T-helper 2 cell treated with Interferon-gamma antibody and Interleukin-4, amounts not matched to agents 5 μg/mL and 100 μg/mL, for 36 hours (primary cell): ENCODE measurements around the gene LITAFD.

Experiments
- DNase-seq: peaks from one replicate; pipeline ENCODE4 v3.0.0; 2021; ENCODE audit warnings: low spot score
- H3K27ac Mint-ChIP-seq: one replicate; pipeline ENCODE4 v1.8.0; 2021; ENCODE audit warnings: mild to moderate bottlenecking, mixed read lengths
- H3K27me3 Mint-ChIP-seq: one replicate; pipeline ENCODE4 v1.8.0; 2021; ENCODE audit warnings: low read depth, mixed read lengths
- H3K36me3 Mint-ChIP-seq: one replicate; pipeline ENCODE4 v1.8.0; 2021; ENCODE audit warnings: low read depth, mixed read lengths
- H3K4me1 Mint-ChIP-seq: one replicate; pipeline ENCODE4 v1.8.0; 2021; ENCODE audit warnings: low read depth, mixed read lengths
- H3K4me3 Mint-ChIP-seq: one replicate; pipeline ENCODE4 v1.8.0; 2022; ENCODE audit warnings: mild to moderate bottlenecking, moderate library complexity, mixed read lengths
- H3K9me3 Mint-ChIP-seq: one replicate; pipeline ENCODE4 v1.8.0; 2021; ENCODE audit warnings: mixed read lengths

Gene LITAFD

DNA sequence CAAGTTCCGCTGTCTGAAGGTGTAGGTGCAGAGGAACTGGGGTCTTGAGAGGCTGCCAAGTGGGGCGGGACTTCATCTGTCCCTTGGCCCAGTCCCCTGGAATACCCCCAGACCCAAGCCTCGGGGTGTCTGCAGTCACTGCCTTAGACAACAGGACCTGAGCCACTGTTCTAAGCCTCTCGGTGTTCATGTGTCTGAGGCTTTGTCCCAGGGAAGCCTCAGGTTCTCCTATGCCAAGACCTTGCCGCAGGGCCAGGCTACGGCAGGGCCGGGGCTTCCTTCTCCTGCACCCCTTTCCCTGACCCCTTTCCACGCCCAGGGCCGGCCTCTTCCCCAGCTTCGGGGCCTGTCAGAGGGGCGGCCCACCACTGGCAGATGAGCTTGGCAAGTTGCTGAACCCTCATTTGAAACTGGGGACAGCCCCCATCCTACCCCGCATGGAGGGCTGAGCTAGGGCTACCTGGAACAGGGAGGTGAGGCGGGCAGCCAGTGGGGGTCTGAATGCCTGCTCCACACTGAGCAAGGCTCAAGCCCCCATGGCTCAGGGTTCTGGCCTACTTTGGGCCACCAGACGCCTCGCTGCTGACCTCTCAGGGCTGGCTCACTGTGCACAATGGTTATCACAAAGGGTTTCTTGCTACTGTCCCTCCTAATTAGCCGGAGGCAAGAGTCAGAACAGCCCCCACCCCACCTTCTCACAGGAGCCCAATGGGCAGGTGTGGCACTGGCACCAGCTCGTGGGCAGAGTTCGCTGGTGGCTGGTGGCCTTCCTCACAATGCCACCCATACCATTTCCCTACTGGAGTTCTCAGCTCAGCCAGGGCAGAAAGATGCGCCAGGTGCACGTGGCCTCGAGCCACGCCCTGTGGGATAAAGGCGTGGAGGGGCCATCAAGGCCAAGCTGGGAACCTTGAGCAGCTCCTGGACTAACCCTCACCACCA lies 7.1 kb downstream of the LITAFD start:
- Mint-ChIP-seq H3K4me1 (no peaks in the 10 kb centered on the region), H3K36me3 (peaks cover 33% of the 10 kb centered on the region), H3K9me3 (no peaks in the 10 kb centered on the region), H3K4me3 (no peak overlapping the region), H3K27ac (no peak overlapping the region), H3K27me3 (no peaks in the 10 kb centered on the region)
- no peak for DNase-seq

DNA sequence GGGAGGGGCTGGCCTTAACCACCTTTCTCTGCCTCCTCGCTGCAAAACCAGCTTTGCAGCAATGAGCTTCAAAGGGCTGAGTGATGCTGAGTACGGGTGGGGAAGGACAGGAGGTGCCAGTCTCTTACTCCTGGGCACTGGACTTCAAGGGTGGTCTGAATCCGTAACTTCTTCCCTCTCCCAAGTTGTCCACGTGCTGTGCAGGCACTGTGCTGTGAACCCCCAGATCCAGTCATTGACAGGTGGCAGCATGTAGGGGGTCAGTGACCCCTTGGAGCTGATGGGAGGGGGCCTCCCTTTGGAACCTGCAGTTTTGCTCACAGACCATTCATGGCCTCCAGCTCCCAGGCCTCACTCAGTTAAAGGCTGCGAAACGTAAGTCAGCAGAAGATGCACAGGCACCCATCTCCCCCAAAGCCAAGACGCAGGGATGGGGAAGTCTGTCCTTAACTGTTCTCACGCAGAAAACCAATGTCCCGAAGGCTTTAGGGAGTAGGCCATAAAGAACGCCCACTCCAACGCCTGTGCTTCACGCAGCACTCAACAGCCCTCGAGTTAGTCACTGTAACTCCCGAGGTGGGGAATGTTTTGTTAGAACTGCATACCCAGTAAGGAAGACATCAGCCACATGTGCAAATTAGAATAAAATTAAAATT lies 7.9 kb downstream of the LITAFD start:
- no peak for DNase-seq
- Mint-ChIP-seq H3K27me3 (no peaks in the 10 kb centered on the region), H3K4me3 (no peak overlapping the region), H3K36me3 (peaks cover 41% of the 10 kb centered on the region), H3K9me3 (no peaks in the 10 kb centered on the region), H3K4me1 (no peaks in the 10 kb centered on the region), H3K27ac (no peak overlapping the region)

DNA sequence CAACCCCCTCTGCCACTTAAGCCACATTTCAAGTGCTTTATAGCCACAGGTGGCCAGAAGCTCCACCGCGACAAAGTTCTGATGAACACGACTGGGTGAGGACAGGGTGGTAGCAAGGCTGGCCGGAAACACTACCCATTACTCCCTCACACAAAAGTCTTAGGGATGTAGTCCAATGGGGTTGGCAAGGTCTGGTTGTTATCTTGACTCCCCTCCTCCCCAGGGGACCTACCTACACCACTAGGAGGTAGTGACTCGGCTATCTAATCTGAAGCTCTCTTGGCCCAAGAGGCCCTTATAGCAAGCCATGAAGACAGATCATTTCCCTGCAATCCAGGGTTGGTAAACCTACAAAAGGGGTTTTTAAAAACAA lies 8.4 kb downstream of the LITAFD start:
- H3K4me1 Mint-ChIP-seq, result no peaks in the 10 kb centered on the region
- H3K4me3 Mint-ChIP-seq, result no peak overlapping the region
- H3K9me3 Mint-ChIP-seq, result no peaks in the 10 kb centered on the region
- peaks cover 46% of the 10 kb centered on the region for H3K36me3 Mint-ChIP-seq
- H3K27ac Mint-ChIP-seq, result no peak overlapping the region
- no peak for DNase-seq
- H3K27me3 Mint-ChIP-seq, result no peaks in the 10 kb centered on the region

DNA sequence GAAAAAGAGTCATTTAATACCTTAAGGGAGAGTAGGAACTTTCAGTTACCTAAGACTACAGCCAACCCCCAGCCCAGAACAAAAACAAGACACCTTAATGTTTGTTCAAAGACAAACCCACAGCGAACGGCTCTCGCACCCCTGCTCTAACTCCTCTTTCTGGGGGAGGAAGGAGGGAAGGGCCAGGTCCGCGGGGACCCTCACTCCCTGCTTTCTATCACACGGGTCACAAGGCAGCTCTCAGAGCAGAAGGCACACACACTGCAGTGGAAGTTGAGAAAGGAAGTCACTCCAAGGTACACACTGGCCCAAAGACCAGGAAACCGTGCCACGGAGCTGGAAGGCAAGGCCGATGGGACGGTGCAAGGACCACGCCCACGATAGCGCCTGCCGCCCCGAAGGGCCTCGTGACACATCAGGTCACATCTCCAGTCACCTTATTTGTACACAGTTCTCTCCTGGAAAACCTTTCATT lies 10.0 kb downstream of the LITAFD start:
- no peaks in the 10 kb centered on the region for H3K27me3 Mint-ChIP-seq
- H3K27ac Mint-ChIP-seq, result peak overlapping the region; percentile 26
- H3K4me3 Mint-ChIP-seq, result no peak overlapping the region
- H3K36me3 Mint-ChIP-seq, result peaks cover 52% of the 10 kb centered on the region
- H3K4me1 Mint-ChIP-seq, result no peaks in the 10 kb centered on the region
- no peak for DNase-seq
- no peaks in the 10 kb centered on the region for H3K9me3 Mint-ChIP-seq

DNA sequence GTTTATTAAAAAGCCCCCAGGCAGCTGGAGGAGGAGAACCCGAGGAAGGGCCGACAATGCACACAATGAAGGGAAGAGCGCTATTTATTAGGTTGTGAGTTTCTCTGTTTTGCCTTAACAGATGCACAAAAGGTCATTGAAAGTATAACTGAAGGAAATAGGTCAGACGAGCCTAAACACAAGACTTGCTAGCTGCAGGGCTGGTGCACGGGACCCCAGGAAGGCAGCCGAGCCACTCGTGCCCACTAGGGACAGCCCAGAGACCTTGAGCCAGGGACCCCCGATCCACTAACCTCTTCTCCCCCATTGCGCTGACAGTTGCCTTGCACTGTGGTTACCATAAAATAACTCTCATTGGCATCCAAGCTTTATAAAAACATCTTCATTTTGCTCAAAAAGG lies 11.3 kb downstream of the LITAFD start:
- DNase-seq, result no peak
- H3K27ac Mint-ChIP-seq, result no peak overlapping the region
- peaks cover 60% of the 10 kb centered on the region for H3K36me3 Mint-ChIP-seq
- H3K9me3 Mint-ChIP-seq, result no peaks in the 10 kb centered on the region
- H3K4me3 Mint-ChIP-seq, result no peak overlapping the region
- H3K27me3 Mint-ChIP-seq, result no peaks in the 10 kb centered on the region
- no peaks in the 10 kb centered on the region for H3K4me1 Mint-ChIP-seq

DNA sequence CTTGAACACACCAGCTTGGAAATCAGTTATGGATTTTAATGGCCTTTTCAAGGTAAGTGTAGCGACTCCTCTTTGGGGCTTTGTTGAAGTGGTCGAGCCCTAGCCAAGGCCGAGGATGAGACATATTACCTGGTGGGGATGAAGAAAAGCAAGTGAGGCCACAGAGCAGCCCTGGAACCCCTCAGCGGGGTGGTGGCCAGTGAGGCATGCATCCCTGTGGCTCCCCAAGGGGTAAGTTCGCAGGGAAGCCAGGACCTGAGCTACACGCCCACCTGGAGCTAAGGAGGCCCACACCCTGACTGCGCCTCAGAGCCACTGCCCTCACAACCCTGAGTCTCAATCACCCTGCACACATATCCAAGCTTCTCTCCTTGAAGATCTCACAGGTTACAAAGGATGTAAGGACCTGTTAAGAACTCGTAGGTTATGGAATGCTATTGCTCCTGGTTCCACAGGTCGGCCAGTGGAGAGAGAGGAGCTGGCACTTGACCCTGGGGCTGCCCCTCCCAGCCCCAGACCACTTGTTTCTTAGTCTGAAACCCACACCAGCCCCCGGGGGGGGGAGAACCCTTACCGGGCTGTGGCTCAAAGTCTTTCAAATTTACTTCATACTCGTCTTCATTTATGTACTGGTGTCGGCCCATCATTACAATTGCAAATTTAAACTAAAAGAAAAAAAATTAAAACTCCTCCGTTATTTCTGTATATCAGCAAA lies 12.0 kb downstream of the LITAFD start:
- no peak for DNase-seq
- H3K27me3 Mint-ChIP-seq, result no peaks in the 10 kb centered on the region
- H3K4me3 Mint-ChIP-seq, result no peak overlapping the region
- H3K9me3 Mint-ChIP-seq, result no peaks in the 10 kb centered on the region
- H3K4me1 Mint-ChIP-seq, result no peaks in the 10 kb centered on the region
- H3K27ac Mint-ChIP-seq, result no peak overlapping the region
- peaks cover 66% of the 10 kb centered on the region for H3K36me3 Mint-ChIP-seq

DNA sequence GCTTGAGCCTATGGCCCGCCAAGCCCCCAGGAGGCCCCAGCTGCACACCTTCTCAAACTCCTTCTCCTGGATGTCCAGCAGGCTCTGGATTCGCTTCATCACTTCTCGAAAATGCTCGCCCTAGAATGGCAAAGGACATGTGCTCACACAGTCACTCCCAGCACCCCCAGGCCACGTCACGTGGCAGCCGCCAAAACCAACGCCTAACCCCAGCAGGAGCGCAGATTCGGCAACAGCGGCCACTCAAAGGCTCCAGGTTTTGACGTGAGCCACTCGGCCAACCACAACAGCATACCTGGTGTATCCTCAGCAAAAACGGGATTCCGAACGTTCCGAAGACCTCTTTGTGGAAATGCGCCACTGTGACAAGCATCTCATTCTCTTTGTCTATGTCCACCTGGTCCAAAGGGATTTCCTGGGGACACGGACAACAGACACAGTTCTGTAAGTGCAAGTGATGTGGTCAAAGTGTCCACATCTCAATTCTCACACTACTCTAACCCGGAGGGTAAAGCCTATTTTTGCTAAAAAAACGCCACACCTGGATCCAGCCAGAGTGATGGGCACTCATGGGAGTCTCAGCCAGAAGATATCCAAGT lies 12.7 kb downstream of the LITAFD start:
- H3K36me3 Mint-ChIP-seq, result peaks cover 73% of the 10 kb centered on the region
- H3K27ac Mint-ChIP-seq, result no peak overlapping the region
- H3K4me3 Mint-ChIP-seq, result no peak overlapping the region

DNA sequence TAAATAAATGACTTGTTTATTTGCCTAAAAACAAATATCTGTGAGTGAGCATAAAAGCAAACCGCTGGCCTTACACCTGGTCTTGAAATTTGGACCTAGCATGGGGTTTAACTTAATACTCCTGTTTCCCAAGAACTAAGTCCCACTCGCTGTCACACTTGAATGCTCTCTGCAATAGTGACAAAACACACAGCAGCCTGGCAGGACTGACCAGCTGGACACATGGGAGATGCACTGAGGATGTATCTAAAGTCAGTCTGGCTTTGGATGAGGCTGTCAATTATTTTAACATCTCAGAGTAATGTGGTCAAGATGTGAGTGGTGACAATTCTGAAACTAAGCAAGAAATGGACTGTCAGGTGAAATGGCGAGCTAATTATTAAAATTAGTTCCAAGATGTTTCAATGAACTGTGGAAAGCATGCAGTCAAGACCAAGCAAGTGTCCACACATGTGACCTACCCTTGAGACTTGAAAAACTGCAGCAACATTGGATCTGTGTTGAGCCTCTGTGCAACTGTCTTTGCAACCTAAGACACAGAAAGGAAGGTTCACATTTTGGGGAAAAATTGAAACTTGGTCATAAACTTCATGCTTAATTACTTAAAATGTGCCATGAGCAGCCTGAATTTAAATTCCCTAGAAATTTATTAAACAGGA lies 16.6 kb downstream of the LITAFD start:
- Mint-ChIP-seq H3K4me1 (no peaks in the 10 kb centered on the region), H3K36me3 (peaks cover 78% of the 10 kb centered on the region), H3K9me3 (no peaks in the 10 kb centered on the region), H3K27me3 (no peaks in the 10 kb centered on the region), H3K27ac (no peak overlapping the region), H3K4me3 (no peak overlapping the region)
- no peak for DNase-seq

More for the DNA sequence above, 12.7 kb downstream of the LITAFD start:
- no peaks in the 10 kb centered on the region for H3K27me3 Mint-ChIP-seq
- no peaks in the 10 kb centered on the region for H3K9me3 Mint-ChIP-seq
- DNase-seq, result no peak
- H3K4me1 Mint-ChIP-seq, result no peaks in the 10 kb centered on the region

DNA sequence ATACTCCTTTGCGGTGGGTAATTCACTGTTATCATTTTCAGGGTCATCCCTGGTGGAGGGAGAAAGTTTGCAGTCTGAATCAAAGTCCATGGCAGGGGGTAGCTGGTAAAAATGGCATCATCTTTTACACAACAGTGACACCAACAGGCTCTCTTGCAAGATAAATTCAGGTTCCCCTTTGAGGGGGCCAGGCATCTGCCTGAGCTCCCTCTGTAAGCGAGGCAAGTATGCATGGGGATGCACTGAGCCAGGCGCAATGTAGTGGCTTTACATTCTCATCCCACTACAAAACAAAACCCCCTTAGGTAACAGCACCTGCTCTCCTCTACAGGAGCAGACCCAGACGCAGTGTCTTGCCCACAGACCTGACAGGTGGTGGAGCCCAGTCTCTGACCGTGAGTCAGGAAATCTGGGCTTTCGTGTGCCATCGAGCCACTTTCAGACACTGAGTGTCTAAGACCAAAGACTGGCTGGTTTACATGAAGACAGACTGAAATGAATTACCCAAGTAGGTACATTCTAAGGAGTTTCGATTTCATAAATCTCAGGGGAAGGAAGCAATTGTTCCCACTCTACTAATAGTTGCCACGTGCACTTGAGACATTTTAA lies 17.7 kb downstream of the LITAFD start:
- no peak overlapping the region for H3K27ac Mint-ChIP-seq
- no peaks in the 10 kb centered on the region for H3K4me1 Mint-ChIP-seq
- peaks cover 76% of the 10 kb centered on the region for H3K36me3 Mint-ChIP-seq
- H3K4me3 Mint-ChIP-seq, result no peak overlapping the region
- no peak for DNase-seq
- H3K27me3 Mint-ChIP-seq, result no peaks in the 10 kb centered on the region
- H3K9me3 Mint-ChIP-seq, result no peaks in the 10 kb centered on the region

DNA sequence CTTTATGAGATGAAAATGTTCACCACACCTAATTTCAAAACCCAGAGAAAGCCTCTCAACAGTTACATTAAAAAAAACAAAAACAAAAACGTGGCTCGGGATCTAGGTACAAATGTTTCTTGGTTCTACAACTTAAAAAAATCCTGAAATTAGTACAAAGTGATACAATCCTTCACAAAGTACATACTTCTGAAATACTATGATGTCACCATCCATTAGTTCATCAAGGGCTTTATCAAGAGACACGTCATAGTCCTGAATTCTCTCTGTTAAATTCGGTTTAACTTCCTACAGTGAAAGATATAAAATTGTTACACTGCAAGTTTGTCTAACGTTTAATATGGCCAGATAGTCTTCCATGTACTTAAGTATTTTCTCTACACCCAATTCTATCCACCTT lies 18.2 kb downstream of the LITAFD start:
- Mint-ChIP-seq H3K4me1 (no peaks in the 10 kb centered on the region), H3K9me3 (no peaks in the 10 kb centered on the region), H3K27ac (no peak overlapping the region), H3K4me3 (no peak overlapping the region), H3K36me3 (peaks cover 75% of the 10 kb centered on the region), H3K27me3 (no peaks in the 10 kb centered on the region)
- DNase-seq, result no peak

DNA sequence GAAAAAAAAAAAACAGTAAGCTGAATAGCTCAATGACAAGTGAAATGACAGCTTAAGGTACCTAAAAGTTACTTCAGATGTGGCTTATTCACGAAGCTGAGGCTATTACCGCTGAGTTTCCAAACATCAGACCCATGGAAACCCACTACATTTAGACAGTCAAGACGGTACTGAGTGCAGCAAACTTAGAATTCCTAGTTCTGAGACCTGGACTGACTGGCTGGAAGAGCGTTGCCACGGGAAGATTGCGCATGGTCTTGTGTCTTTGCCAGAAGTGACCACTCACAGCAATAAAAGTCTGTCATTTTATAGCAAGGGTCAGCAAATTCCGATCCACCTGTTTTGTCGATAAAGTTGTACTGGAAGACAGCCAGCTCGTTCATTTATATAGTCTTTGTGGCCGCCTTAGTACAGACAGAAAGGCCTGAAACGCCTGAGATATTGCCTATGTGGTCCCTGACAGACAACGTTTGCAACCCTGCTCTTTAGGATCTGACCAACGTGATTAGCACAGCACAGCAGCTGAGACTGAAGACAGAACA lies 19.2 kb downstream of the LITAFD start:
- no peak overlapping the region for H3K4me3 Mint-ChIP-seq
- H3K36me3 Mint-ChIP-seq, result peaks cover 83% of the 10 kb centered on the region
- no peaks in the 10 kb centered on the region for H3K27me3 Mint-ChIP-seq
- H3K4me1 Mint-ChIP-seq, result no peaks in the 10 kb centered on the region
- H3K9me3 Mint-ChIP-seq, result no peaks in the 10 kb centered on the region
- H3K27ac Mint-ChIP-seq, result no peak overlapping the region
- no peak for DNase-seq

DNA sequence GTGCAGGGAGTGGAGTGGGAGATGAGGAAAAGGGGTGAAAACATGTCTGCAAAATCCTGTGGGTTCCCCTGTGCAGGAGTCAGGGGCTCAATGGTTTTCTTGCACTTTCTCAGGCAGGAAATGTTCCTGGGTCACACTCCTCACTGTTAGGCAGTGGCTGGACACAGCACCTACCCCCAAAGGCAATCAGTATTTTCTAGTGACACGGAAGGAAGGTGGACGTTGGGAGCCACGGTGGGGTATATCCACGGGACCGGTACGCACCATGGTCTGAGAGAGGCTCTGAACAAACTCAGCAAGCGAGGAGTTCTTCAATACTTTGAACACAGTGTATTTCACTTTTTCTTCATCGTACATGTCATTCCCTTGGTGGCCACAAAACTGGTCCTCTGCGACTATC lies 20.9 kb downstream of the LITAFD start:
- Mint-ChIP-seq H3K4me3 (no peak overlapping the region), H3K27ac (no peak overlapping the region), H3K36me3 (peaks cover 83% of the 10 kb centered on the region), H3K27me3 (no peaks in the 10 kb centered on the region), H3K4me1 (no peaks in the 10 kb centered on the region), H3K9me3 (no peaks in the 10 kb centered on the region)
- no peak for DNase-seq

DNA sequence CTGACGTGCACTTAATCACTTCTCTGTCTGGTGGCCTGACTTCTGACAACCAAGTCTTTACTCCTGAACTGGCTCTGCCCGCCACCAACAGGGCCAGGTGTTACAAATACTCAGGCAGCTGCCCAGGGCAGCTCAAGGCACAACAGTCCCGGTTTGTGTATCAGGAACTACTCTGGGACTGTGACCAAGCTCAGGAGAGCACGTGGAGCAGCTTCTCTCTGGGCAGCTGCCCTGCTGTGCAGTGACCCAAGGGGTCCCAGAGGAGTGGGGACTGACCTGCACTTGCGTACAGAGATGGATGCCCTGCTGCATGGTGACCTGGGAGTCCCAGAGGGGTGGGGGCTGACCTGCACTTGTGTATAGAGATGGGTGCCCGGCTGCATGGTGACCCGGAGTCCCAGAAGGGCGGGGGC lies 21.9 kb downstream of the LITAFD start:
- Mint-ChIP-seq H3K9me3 (no peaks in the 10 kb centered on the region), H3K27ac (no peak overlapping the region), H3K4me1 (peaks cover 8% of the 10 kb centered on the region), H3K36me3 (peaks cover 82% of the 10 kb centered on the region), H3K4me3 (no peak overlapping the region), H3K27me3 (no peaks in the 10 kb centered on the region)
- DNase-seq, result no peak
